Activated T-cell treated with anti-CD3 and anti-CD28 coated beads, Interleukin-2, amount 50 U/mL, for 4 hours (primary cell): ENCODE measurements around the gene RAB4A. TPM values are rescaled to one million over a fixed set of nuclear protein-coding genes. Genes with fewer than 3 reads are reported as not detected.
"Not testable (repeated sequence)": the region's sequence is repeated elsewhere in the genome, so short reads cannot be mapped to it uniquely, and the experiment has no call there.

Experiments used
- ATAC-seq, 2 donors: fragments of 200-7000 bp; cut with Tn5 transposase; one replicate each; pipeline ENCODE4 v1.10.0; 2021
- DNase-seq: peaks from one replicate; pipeline ENCODE4 v3.0.0-alpha.2; 2020
- H3K27me3 Mint-ChIP-seq: one replicate; pipeline ENCODE4 v1.8.0; 2021; ENCODE audit warnings: low read depth, mixed read lengths
- H3K36me3 Mint-ChIP-seq: one replicate; pipeline ENCODE4 v1.8.0; 2022; ENCODE audit warnings: mixed read lengths; ENCODE audit not compliant: insufficient read depth
- H3K4me1 Mint-ChIP-seq: one replicate; pipeline ENCODE4 v1.8.0; 2021; ENCODE audit warnings: low read depth, mixed read lengths
- H3K4me3 Mint-ChIP-seq: one replicate; pipeline ENCODE4 v1.8.0; 2021; ENCODE audit warnings: mild to moderate bottlenecking, moderate library complexity, mixed read lengths
- H3K9me3 Mint-ChIP-seq: one replicate; pipeline ENCODE4 v1.8.0; 2021; ENCODE audit warnings: mixed read lengths
- total RNA-seq, 3 donors: library from RNA; stranded (reverse); gene quantifications; one replicate each; pipeline ENCODE4 v1.2.1, GENCODE V29; 2021

RAB4A gene
- total RNA-seq, 3 donors from 2014 or later: 24.0 to 30.3 (median 25.6) TPM

GRCh38 chr1:229310833-229311232 is 39.9 kb downstream of the RAB4A start:
- H3K27me3 Mint-ChIP-seq: no peaks in the 10 kb centered on the region
- no peak for ATAC-seq
- DNase-seq: no peak
- H3K4me1 Mint-ChIP-seq: no peaks in the 10 kb centered on the region
- H3K9me3 Mint-ChIP-seq: no peaks in the 10 kb centered on the region
- no peak overlapping the region for H3K4me3 Mint-ChIP-seq
- peaks cover 25% of the 10 kb centered on the region for H3K36me3 Mint-ChIP-seq

- DNase-seq (no peak), ATAC-seq (no peak)
- Mint-ChIP-seq H3K36me3 (peaks cover 17% of the 10 kb centered on the region), H3K4me1 (no peaks in the 10 kb centered on the region), H3K4me3 (no peak overlapping the region), H3K27me3 (no peaks in the 10 kb centered on the region), H3K9me3 (no peaks in the 10 kb centered on the region)
These were observed 45.3 kb downstream of the RAB4A start for GRCh38 chr1:229316166-229316565.

GRCh38 chr1:229318056-229318455 is 47.1 kb downstream of the RAB4A start:
- Mint-ChIP-seq H3K9me3 (no peaks in the 10 kb centered on the region), H3K4me1 (no peaks in the 10 kb centered on the region), H3K27me3 (no peaks in the 10 kb centered on the region), H3K4me3 (no peak overlapping the region), H3K36me3 (peaks cover 21% of the 10 kb centered on the region)
- DNase-seq (no peak), ATAC-seq (no peak)

- Mint-ChIP-seq H3K4me1 (peaks cover 5% of the 10 kb centered on the region), H3K4me3 (no peak overlapping the region), H3K9me3 (no peaks in the 10 kb centered on the region), H3K27me3 (no peaks in the 10 kb centered on the region), H3K36me3 (peaks cover 24% of the 10 kb centered on the region)
- ATAC-seq: no peak
- no peak for DNase-seq
These were observed 48.6 kb downstream of the RAB4A start for GRCh38 chr1:229319487-229319886.

GRCh38 chr1:229323201-229323600 is 52.3 kb downstream of the RAB4A start:
- Mint-ChIP-seq H3K9me3 (no peaks in the 10 kb centered on the region), H3K36me3 (peaks cover 31% of the 10 kb centered on the region), H3K4me1 (peaks cover 29% of the 10 kb centered on the region), H3K4me3 (no peak overlapping the region), H3K27me3 (no peaks in the 10 kb centered on the region)
- DNase-seq (no peak), ATAC-seq (no peak)

- Mint-ChIP-seq H3K4me1 (peaks cover 31% of the 10 kb centered on the region), H3K4me3 (no peak overlapping the region), H3K36me3 (peaks cover 28% of the 10 kb centered on the region), H3K27me3 (no peaks in the 10 kb centered on the region), H3K9me3 (no peaks in the 10 kb centered on the region)
- DNase-seq: no peak
- no peak for ATAC-seq
These were observed 53.1 kb downstream of the RAB4A start for GRCh38 chr1:229323885-229324553.

GRCh38 chr1:229325401-229325800 is 54.5 kb downstream of the RAB4A start:
- H3K9me3 Mint-ChIP-seq: no peaks in the 10 kb centered on the region
- H3K27me3 Mint-ChIP-seq: no peaks in the 10 kb centered on the region
- peak overlapping the region; percentile 27 for H3K4me3 Mint-ChIP-seq
- H3K36me3 Mint-ChIP-seq: peaks cover 22% of the 10 kb centered on the region
- DNase-seq (no peak), ATAC-seq (no peak)
- peaks cover 31% of the 10 kb centered on the region for H3K4me1 Mint-ChIP-seq

GRCh38 chr1:229325853-229326487 is 55.1 kb downstream of the RAB4A start:
- Mint-ChIP-seq H3K4me3 (peak overlapping the region; percentile 27), H3K27me3 (no peaks in the 10 kb centered on the region), H3K9me3 (no peaks in the 10 kb centered on the region), H3K36me3 (peaks cover 22% of the 10 kb centered on the region), H3K4me1 (peaks cover 31% of the 10 kb centered on the region)
- peak in 1 of 2 donors; percentile 14 for ATAC-seq
- DNase-seq: no peak

- ATAC-seq: no peak
- DNase-seq: no peak
- Mint-ChIP-seq H3K36me3 (peaks cover 21% of the 10 kb centered on the region), H3K9me3 (no peaks in the 10 kb centered on the region), H3K4me1 (peaks cover 31% of the 10 kb centered on the region), H3K4me3 (peak overlapping the region; percentile 11), H3K27me3 (no peaks in the 10 kb centered on the region)
These were observed 55.7 kb downstream of the RAB4A start for GRCh38 chr1:229326601-229327000.

- Mint-ChIP-seq H3K4me1 (peaks cover 31% of the 10 kb centered on the region), H3K36me3 (peaks cover 17% of the 10 kb centered on the region)
- not testable (repeated sequence) for DNase-seq, H3K27me3 Mint-ChIP-seq, H3K4me3 Mint-ChIP-seq, H3K9me3 Mint-ChIP-seq
- peak in 1 of 2 donors; percentile 50 for ATAC-seq
These were observed 56.9 kb downstream of the RAB4A start for GRCh38 chr1:229327765-229328164.

- DNase-seq (no peak), ATAC-seq (no peak)
- Mint-ChIP-seq H3K4me3 (no peak overlapping the region), H3K4me1 (peaks cover 30% of the 10 kb centered on the region), H3K9me3 (no peaks in the 10 kb centered on the region), H3K36me3 (peaks cover 13% of the 10 kb centered on the region), H3K27me3 (no peaks in the 10 kb centered on the region)
These were observed 57.9 kb downstream of the RAB4A start for GRCh38 chr1:229328598-229329362.

- no peak for DNase-seq
- no peak for ATAC-seq
- Mint-ChIP-seq H3K9me3 (peaks cover 7% of the 10 kb centered on the region), H3K4me3 (no peak overlapping the region), H3K27me3 (no peaks in the 10 kb centered on the region), H3K36me3 (peaks cover 13% of the 10 kb centered on the region), H3K4me1 (peaks cover 18% of the 10 kb centered on the region)
These were observed 63.4 kb downstream of the RAB4A start for GRCh38 chr1:229334269-229334668.

GRCh38 chr1:229334716-229335115 is 63.8 kb downstream of the RAB4A start:
- Mint-ChIP-seq H3K27me3 (no peaks in the 10 kb centered on the region), H3K36me3 (peaks cover 13% of the 10 kb centered on the region), H3K4me1 (peaks cover 22% of the 10 kb centered on the region), H3K4me3 (no peak overlapping the region), H3K9me3 (peaks cover 7% of the 10 kb centered on the region)
- ATAC-seq: no peak
- DNase-seq: no peak

- DNase-seq (no peak), ATAC-seq (no peak)
- Mint-ChIP-seq H3K27me3 (no peaks in the 10 kb centered on the region), H3K9me3 (peaks cover 7% of the 10 kb centered on the region), H3K36me3 (peaks cover 10% of the 10 kb centered on the region), H3K4me1 (peaks cover 36% of the 10 kb centered on the region), H3K4me3 (no peak overlapping the region)
These were observed 65.4 kb downstream of the RAB4A start for GRCh38 chr1:229336345-229336744.
